K562 (cell line): ENCODE results near the gene RGS6. TPM values are rescaled to one million over a fixed set of nuclear protein-coding genes. Genes with fewer than 3 reads are reported as not detected.

ENCODE experiments used
- ATAC-seq: fragments of 200-7000 bp; cut with Tn5 transposase; 3 replicates; pipeline ENCODE4 v1.9.1; 2020; ENCODE audit warnings: moderate library complexity
- BruUV-seq: library from RNA; stranded (reverse); fragments of 400-500 nt; replicated peaks from 2 replicates; lab custom pipeline; 2021; lab: Mats Ljungman, UMichigan
- CTCF ChIA-PET: fragments of 300-600 bp; formaldehyde crosslinking; extraction: SDS; loops from one replicate; lab custom pipeline; 2021; ENCODE audit warnings: low intra/inter-chr PET ratio; lab: Yijun Ruan, JAX
- POLR2A ChIA-PET: fragments of 300-600, 350-650 bp; sonication (Branson Sonifier 250); formaldehyde crosslinking; extraction: SDS; loops from one replicate; lab custom pipeline; 2021; ENCODE audit warnings: antibody characterized with exemption, inconsistent platforms; lab: Yijun Ruan, JAX
- DNase-seq, 4 experiments: peaks; one replicate each; pipeline versions ENCODE4 v3.0.0 to v3.0.0-alpha.2; 2011 to 2018; ENCODE audit warnings: low spot score in 3 of 4, mixed read lengths in 3 of 4; ENCODE audit errors: extremely low read depth in 1 of 4
- FAIRE-seq: peaks from 2 replicates; lab custom pipeline; 2011; peaks lifted over from hg19 to GRCh38; lab: Jason Lieb, UNC
- H2AFZ ChIP-seq: 2 replicates; pipeline ENCODE4 v1.6.0; 2011; ENCODE audit warnings: low read depth, low read length, control low read depth, inconsistent platforms
- H3K27ac ChIP-seq: fragments of 200-600 bp; 3 replicates; pipeline ENCODE4 v1.8.0; 2011; ENCODE audit warnings: low read depth, mild to moderate bottlenecking, control low read depth, inconsistent platforms, low read length, moderate library complexity, mixed read lengths; ENCODE audit errors: extremely low read depth
- H3K27me3 ChIP-seq, 2 experiments: fragments of 300-600 bp in 1 of 2; 2 replicates in 1 of 2; 3 replicates in 1 of 2; pipeline versions ENCODE4 v1.6.0 to v1.8.0; 2011; ENCODE audit warnings: inconsistent platforms in 2 of 2, low read length in 2 of 2, mild to moderate bottlenecking in 1 of 2, mixed read lengths in 1 of 2, moderate library complexity in 1 of 2; ENCODE audit not compliant: control insufficient read depth in 2 of 2, insufficient read depth in 2 of 2
- H3K36me3 ChIP-seq: fragments of 300-600 bp; 3 replicates; pipeline ENCODE4 v1.8.0; 2011; ENCODE audit warnings: mild to moderate bottlenecking, low read length, inconsistent platforms; ENCODE audit not compliant: control insufficient read depth, insufficient read depth
- H3K4me1 ChIP-seq, 2 experiments: fragments of 200-600 bp in 1 of 2; replicated peaks in 1 of 2; 2 replicates in 1 of 2; 3 replicates in 1 of 2; pipeline versions ENCODE4 v1.5.1 to v1.8.0; 2011; ENCODE audit warnings: inconsistent platforms in 2 of 2, low read length in 2 of 2, mild to moderate bottlenecking in 1 of 2, mixed read lengths in 1 of 2, moderate library complexity in 1 of 2; ENCODE audit not compliant: control insufficient read depth in 2 of 2, insufficient read depth in 2 of 2
- H3K4me2 ChIP-seq: 2 replicates; pipeline ENCODE4 v1.6.1; 2011; ENCODE audit warnings: low read length, control low read depth, inconsistent platforms, mixed read lengths; ENCODE audit not compliant: insufficient read depth
- H3K4me3 ChIP-seq: fragments of 200-600 bp; sonication (generic), shearing (Covaris generic); 2 replicates; pipeline ENCODE4 v1.5.1; 2016; ENCODE audit warnings: control low read depth, inconsistent platforms
- H3K79me2 ChIP-seq: fragments of 200-600 bp; 3 replicates; pipeline ENCODE4 v1.8.0; 2011; ENCODE audit warnings: low read length, inconsistent platforms; ENCODE audit not compliant: control insufficient read depth, insufficient read depth
- H3K9ac ChIP-seq, 2 experiments: 2 replicates each; pipeline versions ENCODE4 v1.6.0 to v1.6.1; 2011; ENCODE audit warnings: low read depth in 2 of 2, low read length in 2 of 2, control low read depth in 1 of 2, inconsistent platforms in 1 of 2, mild to moderate bottlenecking in 1 of 2, mixed read lengths in 1 of 2; ENCODE audit not compliant: insufficient read depth in 1 of 2
- H3K9me1 ChIP-seq: one replicate; pipeline ENCODE4 v1.6.0; 2011; ENCODE audit warnings: inconsistent platforms, mild to moderate bottlenecking, low read length, moderate library complexity; ENCODE audit not compliant: control insufficient read depth, insufficient read depth
- H3K9me3 ChIP-seq: replicated peaks from 2 replicates; pipeline ENCODE4 v1.5.1; 2011; ENCODE audit warnings: low read depth, low read length, inconsistent platforms; ENCODE audit not compliant: control insufficient read depth, insufficient read depth
- H4K20me1 ChIP-seq: replicated peaks from 2 replicates; pipeline ENCODE4 v1.6.1; 2011; ENCODE audit warnings: low read length, inconsistent platforms, mixed read lengths; ENCODE audit not compliant: control insufficient read depth, insufficient read depth
- ATF2 ChIP-seq: sonication (generic); formaldehyde crosslinking; IDR thresholded peaks from 2 replicates; pipeline ENCODE4 v1.8.1; 2022; ENCODE audit warnings: missing genetic modification reagents
- CHD4 ChIP-seq: fragments of 200-600 bp; sonication (generic); IDR thresholded peaks from 3 replicates; pipeline ENCODE4 v1.6.1; 2012; ENCODE audit warnings: low read depth, mild to moderate bottlenecking, mixed read lengths, low read length, inconsistent platforms; ENCODE audit not compliant: insufficient read depth, insufficient replicate concordance, poor library complexity, severe bottlenecking
- E2F6 ChIP-seq, 2 experiments: IDR thresholded peaks; 2 replicates each; pipeline ENCODE4 v1.6.1; 2011; ENCODE audit warnings: borderline replicate concordance in 1 of 2, control low read depth in 1 of 2, low read depth in 1 of 2, low read length in 1 of 2, mild to moderate bottlenecking in 1 of 2, mixed read lengths in 1 of 2, moderate library complexity in 1 of 2; ENCODE audit not compliant: insufficient read depth in 1 of 2, insufficient read length in 1 of 2, poor library complexity in 1 of 2, severe bottlenecking in 1 of 2; ENCODE audit errors: extremely low read depth in 1 of 2
- GABPB2 ChIP-seq: fragments of 250-450 bp; sonication (Bioruptor Pico); conservative IDR thresholded peaks from 2 replicates; pipeline ENCODE4 v1.5.1; 2021; ENCODE audit warnings: mild to moderate bottlenecking
- GTF2F1 ChIP-seq: IDR thresholded peaks from 2 replicates; pipeline ENCODE4 v1.6.1; 2011; ENCODE audit warnings: low read depth, low read length, improper control_type of control experiment
- KLF1 ChIP-seq: fragments of 450-650 bp; IDR thresholded peaks from 2 replicates; pipeline ENCODE4 v1.6.1; 2016; ENCODE audit warnings: missing genetic modification characterization, missing compliant biosample characterization
- POLR3G ChIP-seq: IDR thresholded peaks from 2 replicates; pipeline ENCODE4 v1.6.1; 2011; ENCODE audit not compliant: insufficient read length, insufficient replicate concordance; ENCODE audit errors: extremely low read depth
- PREB ChIP-seq: sonication (generic); formaldehyde crosslinking; IDR thresholded peaks from 2 replicates; pipeline ENCODE4 v1.8.1; 2023; ENCODE audit warnings: mild to moderate bottlenecking, missing genetic modification reagents
- RBM25 ChIP-seq: fragments of 200-400 bp; formaldehyde crosslinking; IDR thresholded peaks from 2 replicates; pipeline ENCODE4 v1.6.1; 2018; ENCODE audit warnings: low read length, low read depth, moderate library complexity; ENCODE audit not compliant: severe bottlenecking
- SLC30A9 ChIP-seq: fragments of 250-450 bp; sonication (Bioruptor Pico); IDR thresholded peaks from 2 replicates; pipeline ENCODE4 v1.8.0; 2022; ENCODE audit warnings: mild to moderate bottlenecking, moderate library complexity
- SREBF2 ChIP-seq: sonication (generic); formaldehyde crosslinking; IDR thresholded peaks from 2 replicates; pipeline ENCODE4 v1.4.0; 2020; ENCODE audit warnings: mild to moderate bottlenecking, missing genetic modification reagents
- SRF ChIP-seq, 2 experiments: fragments of 250-450, 450-650 bp in 1 of 2; sonication (Bioruptor Pico) in 1 of 2; sonication (generic) in 1 of 2; formaldehyde crosslinking; IDR thresholded peaks; 2 replicates each; pipeline versions ENCODE4 v1.5.0 to v1.5.1; 2020 to 2022; ENCODE audit warnings: mild to moderate bottlenecking in 1 of 2, missing genetic modification reagents in 1 of 2
- THAP7 ChIP-seq: fragments of 250-450 bp; sonication (Bioruptor Pico); IDR thresholded peaks from 2 replicates; pipeline ENCODE4 v1.5.0; 2021
- ZNF395 ChIP-seq: fragments of 200-800 bp; sonication (Bioruptor generic); IDR thresholded peaks from 2 replicates; pipeline ENCODE4 v1.6.1; 2017; ENCODE audit warnings: missing genetic modification characterization, missing compliant biosample characterization
- ZNF445 ChIP-seq: fragments of 250-450 bp; sonication (Bioruptor Pico); IDR thresholded peaks from 2 replicates; pipeline ENCODE4 v1.4.0; 2020; ENCODE audit warnings: low read depth, mild to moderate bottlenecking, moderate library complexity
- whole genome bisulfite sequencing: fragments of 100-300 bp; shearing (Covaris generic); methylation state at CpG from one replicate; pipeline ENCODE4 v1.1.6; 2016; ENCODE audit warnings: low coverage, mixed read lengths; ENCODE audit not compliant: insufficient coverage; ENCODE audit errors: missing lambda C conversion rate; 5-methylcytosine and 5-hydroxymethylcytosine counted together
- in situ Hi-C: fragments of 300-500 bp; cut with MboI; formaldehyde crosslinking; loops from 4 replicates; pipeline ENCODE4 v1.15.0; 2018; ENCODE audit warnings: inconsistent platforms, mixed read lengths
- intact Hi-C: fragments of 100-400 bp; cut with micrococcal nuclease; formaldehyde crosslinking; loops from 2 replicates; pipeline ENCODE4 v1.14.2; 2022
- polyA plus RNA-seq, 8 experiments: library from polyadenylated mRNA; depleted of rRNA in 4 of 8; stranded (reverse) in 5 of 8; unstranded in 3 of 8; fragments of >200 nt; fragmentation: Nextera tagmentation in 2 of 8; fragmentation: Illumina TruSeq in 1 of 8; extraction: Ambion mirVana in 2 of 8; extraction: Trizol in 1 of 8; gene quantifications; 2 replicates each; pipeline versions ENCODE4 v1.2.1 to v1.2.3, GENCODE V29; 2011 to 2014; ENCODE audit warnings: inconsistent platforms in 1 of 8, missing spikeins in 1 of 8
- total RNA-seq, 7 experiments: library from RNA; depleted of rRNA in 6 of 7; stranded (reverse); fragments of >200 nt in 6 of 7; fragmentation: Illumina TruSeq in 2 of 7; extraction: Trizol in 2 of 7; gene quantifications; 2 replicates each; pipeline versions ENCODE4 v1.2.1 to v1.2.3, GENCODE V29; 2011 to 2021; ENCODE audit warnings: low replicate concordance in 1 of 7

Gene RGS6
- total and polyA plus RNA-seq, 9 of the 15 experiments (the other 6 are each of a cell fraction or from before 2014, with no cell fraction given) = not detected

- Histone ChIP-seq H3K9me3 (no peaks in the 10 kb centered on the region), H3K27me3 (peaks cover 2 to 7% of the 10 kb centered on the region in 2 experiments; a peak in 2 of 5 replicates), H4K20me1 (no peaks in the 10 kb centered on the region), H3K4me1 (no peaks in the 10 kb centered on the region), H3K4me2 (no peak overlapping the region), H3K27ac (no peak overlapping the region), H2AFZ (no peak overlapping the region), H3K79me2 (no peaks in the 10 kb centered on the region), H3K4me3 (no peak overlapping the region), H3K9me1 (no peaks in the 10 kb centered on the region), H3K36me3 (no peaks in the 10 kb centered on the region), H3K9ac (no peak overlapping the region)
- POLR2A ChIA-PET = no interaction called here
- FAIRE-seq (no peak), DNase-seq (no peak), ATAC-seq (no peak)
- WGBS = 0% methylated on average over 6 of the region's 6 CpGs
- intact Hi-C loops = no loop called here
- BruUV-seq = no TSS peak
- in situ Hi-C loops = no loop called here
- CTCF ChIA-PET = no interaction called here
- TF ChIP-seq RBM25 (no peak), ZNF395 (CRISPR knock-in tag) (no peak), SLC30A9 (CRISPR knock-in tag) (no peak), PREB (CRISPR knock-in tag) (no peak), SREBF2 (CRISPR knock-in tag) (no peak), THAP7 (CRISPR knock-in tag) (no peak), SRF (CRISPR knock-in tag; IDR thresholded peaks at IDR 0.05) (no peak), E2F6 (IDR thresholded peaks at IDR 0.05; ENCODE audit: borderline replicate concordance in 1 of 2, extremely low read depth in 1 of 2, insufficient read depth in 1 of 2, insufficient read length in 1 of 2, low read depth in 1 of 2, low read length in 1 of 2, poor library complexity in 1 of 2, severe bottlenecking in 1 of 2) (no peak), ATF2 (CRISPR knock-in tag) (no peak), CHD4 (no peak), POLR3G (no peak), KLF1 (tag) (no peak), GABPB2 (CRISPR knock-in tag) (no peak), ZNF445 (CRISPR knock-in tag) (no peak), GTF2F1 (no peak)
Observed at GRCh38 chr14:72444701-72445100, 512.5 kb downstream of the RGS6 start.
